Measurements from ENCODE around the gene NPAS3. TPM values are rescaled to one million over a fixed set of nuclear protein-coding genes. Genes with fewer than 3 reads are reported as not detected.

NPAS3 gene
- total and polyA plus RNA-seq, 2 of the 8 experiments (the other 6 are each of a cell fraction or from before 2014, with no cell fraction given) = 0.11 to 0.60 TPM

- Histone ChIP-seq H3K56ac (replicated peaks; ENCODE audit: insufficient read length, low read depth, low read length) (no peak overlapping the region), H4K20me1 (replicated peaks in 1 of 2; ENCODE audit: control insufficient read depth in 1 of 2, insufficient read depth in 2 of 2, low read length in 2 of 2) (no peaks in the 10 kb centered on the region), H2BK120ac (replicated peaks; ENCODE audit: low read depth, low read length) (no peak overlapping the region), H2AK5ac (ENCODE audit: low read depth, low read length) (no peak overlapping the region), H2BK12ac (ENCODE audit: low read depth, low read length) (no peak overlapping the region), H3K23ac (ENCODE audit: insufficient read length) (no peak overlapping the region), H2BK5ac (ENCODE audit: low read depth, low read length) (no peak overlapping the region), H3K14ac (ENCODE audit: insufficient read length) (no peak overlapping the region), H3K23me2 (ENCODE audit: low read depth, low read length) (no peaks in the 10 kb centered on the region), H3K79me1 (ENCODE audit: low read depth, low read length) (no peaks in the 10 kb centered on the region), H4K8ac (ENCODE audit: extremely low read depth, insufficient read depth, low read length) (no peak overlapping the region), H3K27ac (ENCODE audit: low read depth, low read length) (no peak overlapping the region), H3K9ac (replicated peaks in 1 of 4; ENCODE audit: extremely low read depth in 1 of 4, low read depth in 3 of 4, low read length in 3 of 4) (no peak overlapping the region), H3K4me3 (ENCODE audit: extremely low read depth in 1 of 4, insufficient read depth in 2 of 4, low read depth in 3 of 4, low read length in 4 of 4) (no peak overlapping the region), H2AFZ (ENCODE audit: low read length) (no peak overlapping the region), H3K27me3 (replicated peaks in 1 of 4; ENCODE audit: control insufficient read depth in 3 of 4, extremely low read depth in 1 of 4, insufficient read depth in 3 of 4, low read length in 3 of 4) (no peaks in the 10 kb centered on the region), H3K18ac (ENCODE audit: extremely low read depth, low read length) (no peak overlapping the region), H4K91ac (replicated peaks; ENCODE audit: insufficient read length, low read length) (no peak overlapping the region), H4K5ac (ENCODE audit: insufficient read length, low read depth, low read length) (no peak overlapping the region), H3K4me1 (replicated peaks in 1 of 4; ENCODE audit: control insufficient read depth in 3 of 4, insufficient read depth in 4 of 4, low read length in 3 of 4) (no peaks in the 10 kb centered on the region), H3K4ac (replicated peaks; ENCODE audit: insufficient read length, low read depth, low read length) (no peak overlapping the region), H3K4me2 (ENCODE audit: insufficient read depth in 1 of 2, low read depth in 2 of 2, low read length in 2 of 2) (no peak overlapping the region), H3K9me3 (ENCODE audit: insufficient read depth in 2 of 2, low read depth in 1 of 2, low read length in 1 of 2) (no peaks in the 10 kb centered on the region), H2BK20ac (ENCODE audit: low read length) (no peak overlapping the region), H3K36me3 (ENCODE audit: control insufficient read depth in 2 of 4, insufficient read depth in 4 of 4, low read length in 3 of 4) (no peaks in the 10 kb centered on the region), H2BK15ac (ENCODE audit: low read length) (no peak overlapping the region), H3K79me2 (ENCODE audit: control insufficient read depth in 1 of 2, insufficient read depth in 2 of 2, low read length in 2 of 2) (no peaks in the 10 kb centered on the region)
- DNase-seq (ENCODE audit: low read depth in 1 of 2, low spot score in 2 of 2) (no peak), FAIRE-seq (no peak)
- TF ChIP-seq TAF7 (optimal IDR thresholded peaks at IDR 0.05; ENCODE audit: borderline replicate concordance, low read depth, low read length) = no peak
- TF ChIP-seq CHD1 (IDR thresholded peaks at IDR 0.05; ENCODE audit: low read depth, low read length) = no peak
- TF ChIP-seq USF2 (IDR thresholded peaks at IDR 0.05; ENCODE audit: low read length) = no peak
- TF ChIP-seq SUZ12 (IDR thresholded peaks at IDR 0.05; ENCODE audit: low read length) = no peak
- no peak for TF ChIP-seq YY1 (IDR thresholded peaks at IDR 0.05; ENCODE audit: low read depth, low read length)
- TF ChIP-seq POLR2AphosphoS5 (IDR thresholded peaks at IDR 0.05; ENCODE audit: low read depth, low read length) = no peak
- TF ChIP-seq BRCA1 (IDR thresholded peaks at IDR 0.05; ENCODE audit: low read depth, low read length) = no peak
- CTCF ChIA-PET (ENCODE audit: partially characterized antibody) = interaction anchor here (0.5 kb wide), 1 partner anchor 1154 kb away, joined by 3 read pairs; no protein-coding TSS in a partner anchor
- POLR2A ChIA-PET (ENCODE audit: partially characterized antibody) = no interaction called here
Observed at GRCh38 chr14:33029511-33029910, 90.8 kb downstream of the NPAS3 start.

All from H1 (cell line).